DOHH2 (cell line): ENCODE data around the gene CNTNAP2.

Experiments used
- H3F3A ChIP-seq: fragments of 200-600 bp; sonication (generic), shearing (Covaris generic); 2 replicates; pipeline ENCODE4 v1.6.0; 2016; ENCODE audit warnings: antibody characterized with exemption, mild to moderate bottlenecking; ENCODE audit not compliant: control insufficient read depth, insufficient read depth
- H3K27ac ChIP-seq: fragments of 200-600 bp; sonication (generic); 2 replicates; pipeline ENCODE4 v1.5.1; 2014; ENCODE audit warnings: low read depth, mild to moderate bottlenecking, low read length, moderate library complexity
- H3K27me3 ChIP-seq: fragments of 200-600 bp; sonication (generic); 2 replicates; pipeline ENCODE4 v1.6.1; 2014; ENCODE audit warnings: mild to moderate bottlenecking, low read length, mixed read lengths; ENCODE audit not compliant: control insufficient read depth
- H3K36me3 ChIP-seq: fragments of 200-600 bp; sonication (generic); 2 replicates; pipeline ENCODE4 v1.6.1; 2014; ENCODE audit warnings: mild to moderate bottlenecking, low read length, moderate library complexity, mixed read lengths; ENCODE audit not compliant: control insufficient read depth
- H3K4me1 ChIP-seq: fragments of 200-600 bp; sonication (generic); 2 replicates; pipeline ENCODE4 v1.6.1; 2014; ENCODE audit warnings: mild to moderate bottlenecking, low read length, mixed read lengths; ENCODE audit not compliant: control insufficient read depth
- H3K4me2 ChIP-seq: fragments of 200-600 bp; sonication (generic); 2 replicates; pipeline ENCODE4 v1.6.0; 2014; ENCODE audit warnings: mild to moderate bottlenecking, low read length, moderate library complexity
- H3K4me3 ChIP-seq: fragments of 200-600 bp; sonication (generic); 2 replicates; pipeline ENCODE4 v1.5.1; 2014; ENCODE audit warnings: mild to moderate bottlenecking, low read length, mixed read lengths
- H3K79me2 ChIP-seq: fragments of 200-600 bp; sonication (generic); 2 replicates; pipeline ENCODE4 v1.6.1; 2014; ENCODE audit warnings: mild to moderate bottlenecking, low read length, mixed read lengths; ENCODE audit not compliant: control insufficient read depth
- H3K9me2 ChIP-seq: fragments of 200-600 bp; sonication (generic); replicated peaks from 2 replicates; pipeline ENCODE4 v1.6.1; 2014; ENCODE audit warnings: mild to moderate bottlenecking, low read length, mixed read lengths; ENCODE audit not compliant: control insufficient read depth
- H3K9me3 ChIP-seq: fragments of 200-600 bp; sonication (generic); 2 replicates; pipeline ENCODE4 v1.6.1; 2014; ENCODE audit warnings: antibody characterized with exemption, low read length, mixed read lengths; ENCODE audit not compliant: control insufficient read depth, insufficient read depth
- H4K20me1 ChIP-seq: fragments of 200-600 bp; sonication (generic); 2 replicates; pipeline ENCODE4 v1.6.0; 2014; ENCODE audit warnings: low read depth, mild to moderate bottlenecking, antibody characterized with exemption, low read length, moderate library complexity; ENCODE audit not compliant: control insufficient read depth, insufficient read depth
- CTCF ChIP-seq: fragments of 200-600 bp; sonication (generic); IDR thresholded peaks from one replicate; pipeline ENCODE4 v1.5.1; 2014; ENCODE audit warnings: antibody characterized with exemption, mild to moderate bottlenecking, low read depth, low read length; ENCODE audit not compliant: poor library complexity, severe bottlenecking
- EZH2phosphoT487 ChIP-seq: fragments of 200-600 bp; sonication (generic); IDR thresholded peaks from 2 replicates; pipeline ENCODE4 v1.6.1; 2017; ENCODE audit warnings: borderline replicate concordance, mild to moderate bottlenecking, antibody characterized with exemption, low read length, moderate library complexity, mixed read lengths

CNTNAP2 gene

GRCh38 chr7:147249956-147250355 lies 1133.4 kb downstream of the CNTNAP2 start:
- Histone ChIP-seq H3K27ac (no peak overlapping the region), H4K20me1 (no peaks in the 10 kb centered on the region), H3F3A (no peaks in the 10 kb centered on the region), H3K27me3 (no peaks in the 10 kb centered on the region), H3K9me2 (no peaks in the 10 kb centered on the region), H3K36me3 (no peaks in the 10 kb centered on the region), H3K9me3 (no peaks in the 10 kb centered on the region), H3K4me3 (no peak overlapping the region), H3K79me2 (no peaks in the 10 kb centered on the region), H3K4me2 (no peak overlapping the region), H3K4me1 (no peaks in the 10 kb centered on the region)
- no peak for TF ChIP-seq EZH2phosphoT487
- TF ChIP-seq CTCF = no peak

GRCh38 chr7:147251751-147252325 lies 1135.2 kb downstream of the CNTNAP2 start:
- H3K36me3 ChIP-seq = no peaks in the 10 kb centered on the region
- H3K4me3 ChIP-seq = no peak overlapping the region
- no peaks in the 10 kb centered on the region for H3K9me2 ChIP-seq
- no peaks in the 10 kb centered on the region for H3K9me3 ChIP-seq
- TF ChIP-seq CTCF = no peak
- no peak for TF ChIP-seq EZH2phosphoT487
- no peaks in the 10 kb centered on the region for H4K20me1 ChIP-seq
- no peaks in the 10 kb centered on the region for H3K4me1 ChIP-seq
- H3K4me2 ChIP-seq = no peak overlapping the region
- no peak overlapping the region for H3K27ac ChIP-seq
- no peaks in the 10 kb centered on the region for H3F3A ChIP-seq
- H3K79me2 ChIP-seq = no peaks in the 10 kb centered on the region
- no peaks in the 10 kb centered on the region for H3K27me3 ChIP-seq

- Histone ChIP-seq H3K9me2 (no peaks in the 10 kb centered on the region; the same call in 1 of the 2 replicates), H4K20me1 (no peaks in the 10 kb centered on the region), H3K4me1 (no peaks in the 10 kb centered on the region), H3K4me2 (no peak overlapping the region), H3K36me3 (no peaks in the 10 kb centered on the region), H3K27ac (no peak overlapping the region), H3K79me2 (no peaks in the 10 kb centered on the region), H3K9me3 (no peaks in the 10 kb centered on the region), H3F3A (no peaks in the 10 kb centered on the region), H3K4me3 (no peak overlapping the region), H3K27me3 (no peaks in the 10 kb centered on the region)
- TF ChIP-seq CTCF (no peak), EZH2phosphoT487 (no peak)
Measured at GRCh38 chr7:147261693-147262092, 1145.1 kb downstream of the CNTNAP2 start.
